ENCODE data around the gene HDAC4. TPM values are rescaled to one million over a fixed set of nuclear protein-coding genes. Genes with fewer than 3 reads are reported as not detected.

Gene HDAC4
- total and polyA plus RNA-seq, 9 of the 15 experiments (the other 6 are each of a cell fraction or from before 2014, with no cell fraction given): 0.11 to 20.2 (median 4.0) TPM

DNA sequence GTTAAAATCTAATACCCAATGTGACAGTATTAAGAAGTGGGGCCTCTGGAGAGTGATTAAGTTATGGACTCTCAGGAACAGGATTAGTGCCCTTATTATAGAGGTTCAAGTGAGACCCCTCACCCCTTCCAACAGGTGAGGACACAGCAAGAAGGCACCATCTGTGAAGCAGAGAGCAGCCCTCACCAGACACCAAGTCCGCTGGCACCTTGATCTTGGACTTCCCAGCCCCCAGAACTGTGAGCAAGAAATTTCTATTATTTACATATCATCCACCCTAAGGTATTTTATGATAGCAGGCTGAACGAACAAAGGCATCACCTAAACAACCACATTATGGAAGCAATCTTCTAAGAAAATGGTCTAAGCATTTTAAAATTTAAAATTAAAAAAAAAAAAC, 59.0 kb downstream of the HDAC4 start:
- no peak overlapping the region for H3K9ac ChIP-seq (ENCODE audit: insufficient read depth in 1 of 2, low read depth in 2 of 2, low read length in 2 of 2)

DNA sequence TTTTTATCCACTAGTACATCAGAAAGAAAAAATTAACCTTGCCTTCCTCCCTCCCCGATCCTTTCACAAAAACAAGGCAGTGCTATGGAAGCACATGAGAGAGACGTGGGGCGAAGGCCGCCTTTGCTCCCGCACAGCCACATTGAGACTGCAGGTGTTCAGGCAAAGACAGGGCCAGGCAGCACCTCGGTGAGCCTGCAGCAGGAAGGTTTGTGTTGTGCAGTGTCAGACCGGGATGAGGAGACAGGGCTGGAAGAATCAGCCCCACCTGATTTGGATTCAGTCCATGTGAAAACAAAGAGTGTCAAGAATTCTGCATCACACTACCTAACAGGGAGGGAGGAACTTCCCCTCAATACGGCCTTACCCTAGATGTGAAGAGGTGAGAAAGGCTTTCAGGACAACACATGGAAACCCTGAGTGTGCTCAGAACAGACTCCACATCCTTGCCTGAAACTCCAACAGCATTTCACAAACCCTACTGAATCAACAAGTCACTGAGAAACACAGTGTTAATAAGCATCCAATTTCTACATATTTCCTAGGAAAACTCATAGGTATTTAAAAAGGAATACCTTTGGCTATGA, 59.6 kb downstream of the HDAC4 start:
- no peaks in the 10 kb centered on the region for H3K9me1 ChIP-seq (ENCODE audit: control insufficient read depth, insufficient read depth, low read length)
- intact Hi-C loops (cut with micrococcal nuclease) (no loop called here), in situ Hi-C loops (cut with MboI) (no loop called here)
- H3K9me3 ChIP-seq (replicated peaks; ENCODE audit: control insufficient read depth, insufficient read depth, low read depth, low read length): no peaks in the 10 kb centered on the region
- no peaks in the 10 kb centered on the region; the same call in 1 of the 2 replicates for H4K20me1 ChIP-seq (replicated peaks; ENCODE audit: control insufficient read depth, insufficient read depth, low read length)
- 87% methylated on average over 4 of the region's 8 CpGs for WGBS (ENCODE audit: insufficient coverage, low coverage, missing lambda C conversion rate)
- no peak overlapping the region for H3K4me3 ChIP-seq
- no peak for DNase-seq (ENCODE audit: extremely low read depth in 1 of 4, low spot score in 3 of 4)
- no peak for ATAC-seq
- peaks cover 12% of the 10 kb centered on the region; the same call in 2 of the 3 replicates for H3K79me2 ChIP-seq (ENCODE audit: control insufficient read depth, insufficient read depth, low read length)
- no peak overlapping the region for H2AFZ ChIP-seq (ENCODE audit: low read depth, low read length)
- H3K4me2 ChIP-seq (ENCODE audit: insufficient read depth, low read length): no peak overlapping the region
- H3K4me1 ChIP-seq (replicated peaks in 1 of 2; ENCODE audit: control insufficient read depth in 2 of 2, insufficient read depth in 2 of 2, low read length in 2 of 2): no peaks in the 10 kb centered on the region; a peak in 1 of 5 replicates
- no peak overlapping the region for H3K27ac ChIP-seq (ENCODE audit: extremely low read depth, low read depth, low read length)
- FAIRE-seq: no peak
- BruUV-seq (replicated peaks): no TSS peak
- CTCF ChIA-PET (ENCODE audit: low intra/inter-chr PET ratio): no interaction called here
- H3K36me3 ChIP-seq (ENCODE audit: control insufficient read depth, insufficient read depth, low read length): no peaks in the 10 kb centered on the region
- no peaks in the 10 kb centered on the region for H3K27me3 ChIP-seq (ENCODE audit: control insufficient read depth in 2 of 2, insufficient read depth in 2 of 2, low read length in 2 of 2)
- no peak overlapping the region for H3K9ac ChIP-seq (ENCODE audit: insufficient read depth in 1 of 2, low read depth in 2 of 2, low read length in 2 of 2)
- POLR2A ChIA-PET: interaction anchor here (0.6 kb wide), 1 partner anchor 12 kb away, joined by 3 read pairs; no protein-coding TSS in a partner anchor
- no peak for TF ChIP-seq SUPT5H (IDR thresholded peaks at IDR 0.05)
- TF ChIP-seq, protein P1, sequence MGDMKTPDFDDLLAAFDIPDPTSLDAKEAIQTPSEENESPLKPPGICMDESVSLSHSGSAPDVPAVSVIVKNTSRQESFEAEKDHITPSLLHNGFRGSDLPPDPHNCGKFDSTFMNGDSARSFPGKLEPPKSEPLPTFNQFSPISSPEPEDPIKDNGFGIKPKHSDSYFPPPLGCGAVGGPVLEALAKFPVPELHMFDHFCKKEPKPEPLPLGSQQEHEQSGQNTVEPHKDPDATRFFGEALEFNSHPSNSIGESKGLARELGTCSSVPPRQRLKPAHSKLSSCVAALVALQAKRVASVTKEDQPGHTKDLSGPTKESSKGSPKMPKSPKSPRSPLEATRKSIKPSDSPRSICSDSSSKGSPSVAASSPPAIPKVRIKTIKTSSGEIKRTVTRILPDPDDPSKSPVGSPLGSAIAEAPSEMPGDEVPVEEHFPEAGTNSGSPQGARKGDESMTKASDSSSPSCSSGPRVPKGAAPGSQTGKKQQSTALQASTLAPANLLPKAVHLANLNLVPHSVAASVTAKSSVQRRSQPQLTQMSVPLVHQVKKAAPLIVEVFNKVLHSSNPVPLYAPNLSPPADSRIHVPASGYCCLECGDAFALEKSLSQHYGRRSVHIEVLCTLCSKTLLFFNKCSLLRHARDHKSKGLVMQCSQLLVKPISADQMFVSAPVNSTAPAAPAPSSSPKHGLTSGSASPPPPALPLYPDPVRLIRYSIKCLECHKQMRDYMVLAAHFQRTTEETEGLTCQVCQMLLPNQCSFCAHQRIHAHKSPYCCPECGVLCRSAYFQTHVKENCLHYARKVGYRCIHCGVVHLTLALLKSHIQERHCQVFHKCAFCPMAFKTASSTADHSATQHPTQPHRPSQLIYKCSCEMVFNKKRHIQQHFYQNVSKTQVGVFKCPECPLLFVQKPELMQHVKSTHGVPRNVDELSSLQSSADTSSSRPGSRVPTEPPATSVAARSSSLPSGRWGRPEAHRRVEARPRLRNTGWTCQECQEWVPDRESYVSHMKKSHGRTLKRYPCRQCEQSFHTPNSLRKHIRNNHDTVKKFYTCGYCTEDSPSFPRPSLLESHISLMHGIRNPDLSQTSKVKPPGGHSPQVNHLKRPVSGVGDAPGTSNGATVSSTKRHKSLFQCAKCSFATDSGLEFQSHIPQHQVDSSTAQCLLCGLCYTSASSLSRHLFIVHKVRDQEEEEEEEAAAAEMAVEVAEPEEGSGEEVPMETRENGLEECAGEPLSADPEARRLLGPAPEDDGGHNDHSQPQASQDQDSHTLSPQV (IDR thresholded peaks at IDR 0.05): no peak
- TF ChIP-seq, protein P2, sequence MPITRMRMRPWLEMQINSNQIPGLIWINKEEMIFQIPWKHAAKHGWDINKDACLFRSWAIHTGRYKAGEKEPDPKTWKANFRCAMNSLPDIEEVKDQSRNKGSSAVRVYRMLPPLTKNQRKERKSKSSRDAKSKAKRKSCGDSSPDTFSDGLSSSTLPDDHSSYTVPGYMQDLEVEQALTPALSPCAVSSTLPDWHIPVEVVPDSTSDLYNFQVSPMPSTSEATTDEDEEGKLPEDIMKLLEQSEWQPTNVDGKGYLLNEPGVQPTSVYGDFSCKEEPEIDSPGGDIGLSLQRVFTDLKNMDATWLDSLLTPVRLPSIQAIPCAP (CRISPR knock-in tag; IDR thresholded peaks at IDR 0.05; ENCODE audit: borderline replicate concordance): no peak
- no peak for TF ChIP-seq DIDO1 (tag; IDR thresholded peaks at IDR 0.05; ENCODE audit: low read depth)
- TF ChIP-seq CBX5 (IDR thresholded peaks at IDR 0.05; ENCODE audit: borderline replicate concordance, low read depth): no peak
- no peak for TF ChIP-seq SRSF1 (IDR thresholded peaks at IDR 0.05; ENCODE audit: low read depth, low read length)
- no peak for TF ChIP-seq POLR2B (IDR thresholded peaks at IDR 0.05; ENCODE audit: low read depth, partially characterized antibody)
- no peak for TF ChIP-seq ZNF324 (CRISPR knock-in tag; IDR thresholded peaks at IDR 0.05)
- TF ChIP-seq ILK (tag; IDR thresholded peaks at IDR 0.05; ENCODE audit: borderline replicate concordance, low read depth): no peak
- TF ChIP-seq OTX1 (CRISPR knock-in tag; IDR thresholded peaks at IDR 0.05): no peak
- TF ChIP-seq ZNF24 (IDR thresholded peaks at IDR 0.05): no peak

More for the DNA sequence above, 59.0 kb downstream of the HDAC4 start:
- Histone ChIP-seq H3K36me3 (ENCODE audit: control insufficient read depth, insufficient read depth, low read length) (no peaks in the 10 kb centered on the region), H3K9me1 (ENCODE audit: control insufficient read depth, insufficient read depth, low read length) (no peaks in the 10 kb centered on the region), H3K27ac (ENCODE audit: extremely low read depth, low read depth, low read length) (no peak overlapping the region), H3K27me3 (ENCODE audit: control insufficient read depth in 2 of 2, insufficient read depth in 2 of 2, low read length in 2 of 2) (no peaks in the 10 kb centered on the region), H4K20me1 (replicated peaks; ENCODE audit: control insufficient read depth, insufficient read depth, low read length) (no peaks in the 10 kb centered on the region; the same call in 1 of the 2 replicates), H2AFZ (ENCODE audit: low read depth, low read length) (no peak overlapping the region), H3K79me2 (ENCODE audit: control insufficient read depth, insufficient read depth, low read length) (peaks cover 16% of the 10 kb centered on the region), H3K4me1 (replicated peaks in 1 of 2; ENCODE audit: control insufficient read depth in 2 of 2, insufficient read depth in 2 of 2, low read length in 2 of 2) (no peaks in the 10 kb centered on the region; a peak in 1 of 5 replicates), H3K4me3 (no peak overlapping the region), H3K9me3 (replicated peaks; ENCODE audit: control insufficient read depth, insufficient read depth, low read depth, low read length) (no peaks in the 10 kb centered on the region), H3K4me2 (ENCODE audit: insufficient read depth, low read length) (no peak overlapping the region)
- ChIA-PET POLR2A (interaction anchor here (0.6 to 0.7 kb wide), 2 partner anchors 13 to 223 kb away, joined by 3 read pairs; no protein-coding TSS in a partner anchor), CTCF (ENCODE audit: low intra/inter-chr PET ratio) (no interaction called here)
- no peak for FAIRE-seq
- no peak for TF ChIP-seq IRF2 (CRISPR knock-in tag; IDR thresholded peaks at IDR 0.05)
- no peak for TF ChIP-seq ZNF589 (CRISPR knock-in tag; IDR thresholded peaks at IDR 0.05; ENCODE audit: low read depth)
- no peak for DNase-seq (ENCODE audit: extremely low read depth in 1 of 4, low spot score in 3 of 4)
- 63% methylated on average over 2 of the region's 2 CpGs for WGBS (ENCODE audit: insufficient coverage, low coverage, missing lambda C conversion rate)
- in situ Hi-C loops (cut with MboI) (no loop called here), intact Hi-C loops (cut with micrococcal nuclease) (no loop called here)
- BruUV-seq (replicated peaks): no TSS peak
- no peak for ATAC-seq
